HS-27A (cell line): ENCODE results near the gene TACR3.
"Not testable (repeated sequence)": the region's sequence is repeated elsewhere in the genome, so short reads cannot be mapped to it uniquely, and the experiment has no call there.

Source experiments
- DNase-seq: peaks from one replicate; pipeline ENCODE4 v3.0.0-alpha.2; 2012; ENCODE audit warnings: low read depth, missing footprints

TACR3 gene

GRCh38 chr4:103719830-103720207 is at the start of gene TACR3:
Gene TACR3, minus strand, starts transcription at chr4:103719985. Its CDS starts 310 bp downstream, at chr4:103719675.
- DNase-seq = no peak

DNA sequence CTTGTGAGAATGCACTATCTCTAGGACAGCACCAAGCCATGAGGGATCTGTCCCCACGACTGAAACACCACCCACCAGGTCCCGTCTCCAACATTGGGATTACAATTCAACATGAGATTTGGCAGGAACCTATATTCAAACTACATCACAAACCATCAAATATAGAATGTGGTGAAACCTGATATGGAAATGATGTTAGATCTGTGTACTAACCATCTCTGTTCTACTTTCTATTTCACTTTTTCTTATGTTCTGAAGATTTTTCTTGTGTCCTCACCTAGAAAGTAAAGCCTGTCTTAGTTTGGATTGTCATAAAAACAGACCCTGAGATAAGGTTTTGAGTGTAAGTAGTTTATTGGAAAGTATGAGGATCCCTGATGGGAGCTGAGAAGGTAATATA is 37.8 kb upstream of the TACR3 start:
- no peak for DNase-seq

- DNase-seq = no peak
These were observed 37.0 kb upstream of the TACR3 start for GRCh38 chr4:103756741-103757140.

GRCh38 chr4:103754844-103755243 is 35.1 kb upstream of the TACR3 start:
- no peak for DNase-seq

DNA sequence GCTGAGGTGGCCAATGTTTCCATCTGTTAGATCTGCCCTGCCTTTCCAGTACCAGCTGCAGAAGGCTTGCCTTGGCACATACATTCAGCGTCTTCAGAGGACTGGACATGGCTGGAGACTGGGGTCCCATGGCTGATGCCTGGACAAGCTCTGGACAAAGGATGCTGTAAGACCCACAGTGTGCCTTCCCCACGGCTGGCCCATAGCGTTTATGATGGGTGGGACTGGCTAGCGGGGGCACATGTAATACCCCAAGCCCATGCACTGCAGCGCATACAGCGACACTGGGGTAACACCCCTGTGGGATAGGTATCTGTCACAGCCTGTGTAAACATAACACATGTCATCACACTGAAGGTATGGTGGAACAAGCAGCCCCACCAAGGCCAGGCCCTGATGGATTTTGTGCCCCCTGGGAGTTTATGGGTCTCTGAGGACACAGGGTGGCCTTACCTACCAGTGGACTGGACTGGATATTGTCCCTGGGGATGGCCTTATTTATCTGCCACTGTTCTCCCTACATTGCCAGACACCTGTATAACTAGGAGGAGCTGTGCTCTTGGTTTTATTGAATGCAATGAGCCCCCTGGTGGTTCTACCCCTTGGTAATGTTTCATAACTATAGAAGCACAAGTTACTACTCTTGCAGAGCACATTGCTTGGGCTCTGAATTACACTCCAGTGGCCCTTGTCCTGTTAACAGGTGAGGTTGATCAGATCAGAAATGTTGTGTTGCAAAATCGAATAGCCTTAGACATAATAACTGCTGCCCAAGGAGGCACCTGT is 34.3 kb upstream of the TACR3 start:
- no peak for DNase-seq

DNA sequence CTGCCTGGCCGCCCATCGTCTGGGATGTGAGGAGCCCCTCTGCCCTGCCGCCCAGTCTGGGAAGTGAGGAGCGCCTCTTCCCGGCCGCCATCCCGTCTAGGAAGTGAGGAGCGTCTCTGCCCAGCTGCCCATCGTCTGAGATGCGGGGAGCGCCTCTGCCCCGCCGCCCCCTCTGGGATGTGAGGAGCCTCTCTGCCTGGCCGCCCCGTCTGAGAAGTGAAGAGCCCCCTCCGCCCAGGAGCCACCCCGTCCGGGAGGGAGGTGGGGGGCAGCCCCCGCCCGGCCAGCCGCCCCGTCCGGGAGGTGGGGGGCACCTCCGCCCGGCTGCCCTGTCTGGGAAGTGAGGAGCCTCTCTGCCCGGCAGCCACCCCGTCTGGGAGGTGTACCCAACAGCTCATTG is 3.4 kb upstream of the TACR3 start:
- not testable (repeated sequence) for DNase-seq

GRCh38 chr4:103721251-103721650 is 1.5 kb upstream of the TACR3 start:
- DNase-seq = no peak

GRCh38 chr4:103720661-103721060 is 876 bp upstream of the TACR3 start:
- no peak for DNase-seq

DNA sequence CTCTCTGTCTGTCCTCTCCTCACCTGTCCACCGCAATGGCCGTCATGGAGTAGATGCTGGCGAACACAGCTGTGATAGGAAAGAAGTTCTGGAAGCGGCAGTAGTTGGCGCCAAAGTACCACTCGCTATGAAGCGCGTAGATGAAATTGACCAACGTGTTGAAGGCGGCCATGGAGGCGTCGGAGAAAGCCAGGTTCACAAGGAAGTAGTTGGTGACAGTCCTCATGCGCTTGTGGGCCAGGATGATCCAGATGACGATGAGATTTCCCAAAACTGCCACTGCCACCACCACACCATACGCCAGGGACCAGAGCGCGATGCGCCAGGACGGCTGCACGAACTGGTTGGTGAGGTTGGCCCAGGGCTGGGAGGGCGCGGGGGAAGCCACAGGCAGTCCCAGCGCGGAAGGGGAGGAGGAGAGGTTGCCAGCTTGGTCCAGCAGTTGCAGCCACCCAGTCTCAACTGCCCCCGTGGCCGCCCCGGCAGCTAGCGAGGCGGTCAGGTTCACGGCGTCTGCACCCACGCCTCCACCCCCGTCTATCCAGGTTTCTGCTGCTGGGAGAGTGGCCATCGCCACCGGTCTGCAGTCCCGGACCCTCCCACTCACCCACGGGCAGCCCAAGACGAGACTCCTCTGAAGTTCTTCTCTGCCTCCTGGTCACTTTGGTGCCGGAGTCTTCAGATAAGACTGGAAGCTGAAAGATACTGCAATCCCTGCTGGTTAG is 518 bp downstream of the TACR3 start:
- DNase-seq = no peak

DNA sequence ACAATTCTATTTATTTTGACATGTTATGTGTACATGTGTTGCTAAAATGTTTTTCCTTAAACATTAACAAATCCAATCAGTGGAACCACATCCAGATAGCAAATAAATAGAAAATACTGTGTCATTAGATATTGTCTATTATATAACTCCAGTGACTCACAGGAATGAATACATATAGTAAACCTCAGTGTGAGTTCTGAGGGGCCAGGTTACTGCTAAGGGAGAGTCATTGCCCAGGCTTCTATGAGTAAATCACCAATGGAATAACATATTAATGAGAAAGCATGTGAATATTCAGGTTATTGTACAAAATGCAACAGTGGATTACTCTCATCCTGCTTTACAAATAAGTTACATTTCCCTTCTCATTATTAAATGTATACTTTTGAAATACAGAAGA is 27.2 kb downstream of the TACR3 start:
- no peak for DNase-seq

DNA sequence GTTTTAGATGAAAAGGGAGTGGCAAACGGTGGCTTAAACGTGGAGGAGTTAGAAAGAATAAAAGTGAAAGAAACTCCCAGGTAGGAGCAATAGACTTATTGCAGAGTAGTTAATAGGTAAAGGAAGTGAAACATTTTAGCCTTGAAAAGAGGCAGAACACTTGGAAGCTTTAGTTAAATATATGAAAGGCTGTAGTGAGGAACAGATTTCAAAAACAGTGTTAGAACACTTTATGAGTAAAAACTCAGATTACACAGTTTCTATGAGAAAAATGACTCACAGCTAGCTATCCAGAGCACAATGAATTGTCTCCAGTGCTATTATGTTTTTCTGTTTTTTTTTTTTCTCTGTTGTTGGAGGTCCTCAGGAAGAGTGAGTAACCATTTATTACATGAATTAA is 45.8 kb downstream of the TACR3 start:
- DNase-seq = no peak

DNA sequence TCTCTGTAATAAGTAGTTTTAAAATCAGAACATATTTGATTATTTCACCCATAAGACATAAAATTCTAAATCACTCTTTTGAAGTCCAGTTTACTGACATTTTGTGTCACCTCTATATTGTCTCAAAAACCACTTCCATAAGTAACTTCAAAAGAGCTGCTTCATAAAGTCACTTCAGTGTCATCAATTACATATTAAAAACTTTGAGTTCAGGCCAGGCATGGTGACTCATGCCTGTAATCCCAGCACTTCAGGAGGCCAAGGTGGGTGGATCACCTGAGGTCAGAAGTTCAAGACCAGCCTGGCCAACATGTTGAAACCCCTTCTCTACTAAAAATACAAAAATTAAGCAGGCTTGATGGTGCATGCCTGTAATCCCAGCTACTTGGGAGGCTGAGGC is 53.0 kb downstream of the TACR3 start:
- DNase-seq = not testable (repeated sequence)

DNA sequence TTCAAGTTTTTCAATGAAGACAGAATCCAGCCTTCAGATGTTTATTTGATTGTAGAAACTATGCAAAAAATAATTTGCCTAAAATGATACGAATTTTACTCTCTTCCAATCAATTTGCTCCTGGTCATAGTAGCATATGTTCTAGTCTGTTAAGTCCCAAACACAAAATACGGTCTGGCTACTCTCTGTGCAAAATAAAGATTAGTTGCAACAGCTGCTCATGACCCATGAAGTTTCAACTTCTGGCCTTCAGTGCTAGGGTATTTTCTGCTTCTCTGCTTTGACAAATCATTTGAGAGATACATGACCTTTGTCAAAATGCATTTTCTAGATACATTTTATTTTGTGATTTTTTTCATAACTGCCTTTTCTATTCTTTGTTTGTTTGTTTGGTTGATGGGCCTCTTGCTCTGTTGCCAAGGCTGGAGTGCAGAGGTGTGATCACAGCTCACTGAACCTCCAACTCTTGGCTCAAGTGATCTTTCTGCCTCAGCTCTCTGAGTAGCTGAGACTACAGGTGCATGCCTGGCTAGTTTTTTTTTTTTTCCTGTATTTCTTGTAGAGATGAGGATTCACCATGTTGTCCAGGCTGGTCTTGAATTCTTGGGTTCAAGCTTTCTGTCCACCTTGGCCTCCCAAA is 55.2 kb downstream of the TACR3 start:
- DNase-seq = no peak

DNA sequence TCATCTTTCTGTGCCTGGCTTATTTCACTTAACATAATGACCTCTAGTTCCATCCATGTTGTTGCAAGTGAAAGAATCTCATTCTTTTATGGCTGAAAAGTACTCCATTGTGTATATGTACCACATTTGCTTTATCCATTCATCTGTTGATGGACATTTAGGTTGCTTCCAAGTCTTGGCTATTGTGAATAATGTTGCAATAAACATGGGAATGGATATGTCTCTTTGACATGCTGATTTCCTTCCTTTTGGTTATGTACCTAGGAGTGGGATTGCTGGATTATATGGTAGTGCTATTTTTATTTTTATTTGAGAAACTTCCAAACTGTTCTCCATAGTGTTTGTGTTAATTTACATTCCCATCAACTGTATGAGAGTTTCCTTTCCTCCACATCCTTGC is 71.2 kb downstream of the TACR3 start:
- no peak for DNase-seq

- no peak for DNase-seq
These were observed 73.8 kb downstream of the TACR3 start for GRCh38 chr4:103645991-103646390.

DNA sequence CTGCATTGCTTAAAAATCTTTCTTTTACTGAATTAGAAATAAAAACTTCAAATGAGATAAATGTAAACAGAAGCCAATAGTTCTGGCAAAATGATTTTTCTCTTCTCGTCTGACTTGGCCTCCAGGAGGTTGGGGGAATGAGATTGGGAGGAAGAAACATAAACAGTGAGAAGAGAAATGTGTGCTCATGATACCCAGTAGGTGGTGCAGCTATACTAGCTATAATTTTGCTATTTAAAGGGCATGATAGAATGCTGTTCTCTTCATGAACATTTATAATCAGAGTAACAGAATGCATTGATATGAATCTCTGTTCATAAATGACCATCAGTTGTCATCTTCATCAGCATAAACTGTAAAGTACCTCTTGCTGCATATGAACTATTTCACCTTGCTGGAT is 85.5 kb downstream of the TACR3 start:
- DNase-seq = no peak

- no peak for DNase-seq
These were observed 93.5 kb downstream of the TACR3 start for GRCh38 chr4:103626296-103626695.

- no peak for DNase-seq
These were observed 127.9 kb downstream of the TACR3 start for GRCh38 chr4:103591841-103592240.

DNA sequence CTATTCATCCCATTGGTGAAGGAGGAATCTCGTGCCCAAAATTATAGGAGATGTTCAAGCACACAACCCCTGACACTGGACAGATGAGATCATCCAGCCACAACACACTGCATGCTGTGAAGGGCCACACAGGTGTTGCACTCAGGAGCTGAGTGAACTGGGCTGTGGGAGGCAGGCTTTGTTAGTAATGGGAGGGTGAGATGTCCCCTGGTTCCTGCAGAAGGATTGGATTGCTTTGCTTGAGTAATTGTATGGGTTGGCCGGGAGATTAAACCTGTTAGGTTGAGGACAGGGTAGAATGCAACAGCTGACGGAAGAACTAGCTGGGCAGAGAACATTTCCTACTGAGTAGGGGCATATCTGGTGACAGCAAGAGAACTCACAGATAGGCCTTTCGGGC is 152.2 kb downstream of the TACR3 start:
- no peak for DNase-seq

- DNase-seq = not testable (repeated sequence)
These were observed 160.6 kb downstream of the TACR3 start for GRCh38 chr4:103559178-103559577.
